OCI-M1 (cell line): ENCODE results near the gene IMP4.

ENCODE experiments used
- DNase-seq: peaks from one replicate; lab custom pipeline; 2025; lab: John Stamatoyannopoulos, UW

IMP4 gene

DNA sequence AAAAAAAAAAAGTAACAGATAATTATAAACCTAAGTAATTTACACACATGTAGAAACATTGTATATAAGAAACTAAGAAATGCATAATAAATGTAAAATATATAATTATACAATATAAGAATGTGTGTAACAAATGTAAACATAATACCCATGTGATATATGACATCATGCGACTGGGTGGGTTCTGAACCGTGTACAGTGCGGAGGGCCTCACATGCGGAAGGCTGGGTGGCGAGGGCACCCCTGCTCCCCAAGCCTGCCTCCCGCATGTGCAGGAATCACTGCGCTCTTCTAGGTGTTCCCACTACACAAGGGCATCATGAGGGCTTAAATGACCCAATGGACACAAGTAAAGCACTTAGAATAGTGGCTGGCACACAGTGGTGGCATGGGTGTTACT, 15.2 kb downstream of the IMP4 start:
- DNase-seq: no peak

DNA sequence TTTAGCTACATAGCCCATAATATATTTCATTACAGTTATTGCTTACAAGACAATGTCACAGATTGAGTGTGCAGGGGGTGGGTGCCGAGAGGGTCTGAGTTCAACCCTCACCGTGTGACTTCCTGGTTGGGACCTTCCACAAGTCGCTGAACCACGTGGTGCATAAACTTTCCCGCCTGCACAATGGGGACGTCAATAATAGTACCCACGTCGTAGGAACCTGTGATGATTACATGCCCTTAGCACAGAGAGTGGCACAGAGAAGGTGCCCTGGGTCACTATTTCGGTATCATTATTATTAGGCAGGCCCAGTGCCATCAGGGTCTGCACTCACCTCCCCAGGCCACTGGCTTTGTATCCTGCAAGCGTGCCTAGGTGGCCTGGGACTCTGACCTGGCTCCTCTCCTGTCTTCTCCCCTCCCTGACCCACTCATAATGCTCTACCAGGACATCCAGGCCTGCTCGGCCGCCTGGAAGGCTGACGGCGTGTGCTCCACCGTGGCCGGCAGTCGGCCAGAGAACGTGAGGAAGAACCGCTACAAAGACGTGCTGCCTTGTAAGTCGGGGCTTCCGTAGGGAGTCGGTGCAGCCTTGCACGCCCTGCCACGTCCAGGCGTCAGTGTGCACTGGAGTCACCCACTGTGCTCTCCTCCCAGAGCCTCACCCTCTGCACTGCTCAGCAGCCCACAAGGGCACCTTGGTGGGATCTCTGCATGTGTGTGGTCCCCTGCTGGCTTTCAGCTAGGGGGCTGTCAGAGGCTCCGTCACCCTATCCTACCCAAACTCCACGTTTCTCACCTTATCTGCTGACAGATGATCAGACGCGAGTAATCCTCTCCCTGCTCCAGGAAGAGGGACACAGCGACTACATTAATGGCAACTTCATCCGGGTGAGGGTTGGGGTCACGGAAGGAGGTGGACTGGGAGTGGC, 16.0 kb downstream of the IMP4 start:
- no peak for DNase-seq

DNA sequence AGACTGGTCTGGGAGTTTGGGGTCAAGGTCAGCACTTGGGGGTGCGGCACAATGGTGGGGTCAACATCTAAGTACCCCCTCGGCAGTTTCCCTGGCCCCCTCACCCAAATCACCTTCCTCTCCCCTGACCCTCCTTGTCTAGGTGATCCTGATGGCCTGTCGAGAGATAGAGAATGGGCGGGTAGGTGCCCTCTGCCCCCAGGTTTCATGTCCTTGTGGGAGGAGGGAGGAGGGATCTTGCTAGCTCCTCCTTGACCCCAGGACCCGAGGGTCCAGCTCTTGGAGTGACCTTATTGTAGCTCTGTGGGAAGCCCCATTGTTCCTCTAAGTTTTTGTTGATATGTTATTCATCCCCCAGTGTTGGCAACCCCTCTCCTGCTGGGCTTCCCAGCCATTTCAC, 16.8 kb downstream of the IMP4 start:
- DNase-seq: no peak

DNA sequence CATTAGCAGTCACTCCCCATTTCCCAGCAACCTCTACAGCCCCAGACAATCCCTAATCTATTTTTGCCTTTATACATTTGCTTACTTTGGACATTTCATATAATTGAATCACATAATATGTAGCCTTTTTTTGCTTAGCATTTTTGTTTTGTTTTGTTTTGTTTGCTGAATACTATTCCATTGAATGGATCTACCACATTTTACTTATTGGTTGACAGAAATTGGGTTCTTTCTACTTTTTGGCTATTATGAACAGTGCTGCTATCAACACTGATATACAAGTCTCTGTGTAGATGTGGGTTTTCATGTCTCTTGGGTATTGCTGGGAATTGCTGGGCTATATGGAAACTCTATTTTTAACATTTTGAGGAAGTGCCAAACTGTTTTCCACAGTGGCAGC, 20.8 kb downstream of the IMP4 start:
- DNase-seq: no peak

DNA sequence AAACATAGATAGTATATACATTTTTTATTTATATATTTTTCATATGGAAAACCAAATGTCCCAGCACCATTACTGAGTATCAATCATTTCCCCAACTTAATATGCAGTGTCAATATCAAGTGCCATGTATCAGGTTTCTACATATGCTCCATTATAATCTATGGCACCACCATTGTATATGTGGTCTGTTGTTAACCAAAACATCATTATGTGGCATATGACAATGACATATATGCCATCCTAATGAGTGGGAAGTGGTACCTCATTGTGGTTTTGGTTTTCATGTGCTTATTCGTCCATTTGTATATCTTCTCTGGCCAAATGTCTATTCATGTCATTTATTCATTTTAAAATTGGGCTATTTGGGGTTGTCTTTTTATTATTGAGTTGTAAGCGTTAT, 22.4 kb downstream of the IMP4 start:
- DNase-seq: no peak

DNA sequence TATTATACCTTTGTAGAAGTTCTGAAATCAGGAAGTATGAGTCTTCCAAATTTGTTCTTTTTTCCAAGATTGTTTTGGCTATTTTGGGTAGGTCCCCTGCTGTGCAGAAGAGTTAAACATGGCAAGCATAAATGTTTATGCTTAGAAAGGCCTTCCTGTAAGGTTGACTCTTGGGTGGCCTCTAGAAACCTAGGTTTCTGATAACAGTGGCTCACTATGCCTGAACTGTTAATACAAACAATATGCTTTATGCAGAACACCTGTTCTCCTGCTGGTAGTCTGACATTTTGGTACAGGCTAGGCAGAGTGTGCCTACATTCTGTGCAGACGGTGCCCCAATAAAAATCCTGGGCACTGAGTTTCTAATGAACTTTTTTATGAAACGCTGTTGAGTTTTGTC, 23.3 kb downstream of the IMP4 start:
- no peak for DNase-seq

DNA sequence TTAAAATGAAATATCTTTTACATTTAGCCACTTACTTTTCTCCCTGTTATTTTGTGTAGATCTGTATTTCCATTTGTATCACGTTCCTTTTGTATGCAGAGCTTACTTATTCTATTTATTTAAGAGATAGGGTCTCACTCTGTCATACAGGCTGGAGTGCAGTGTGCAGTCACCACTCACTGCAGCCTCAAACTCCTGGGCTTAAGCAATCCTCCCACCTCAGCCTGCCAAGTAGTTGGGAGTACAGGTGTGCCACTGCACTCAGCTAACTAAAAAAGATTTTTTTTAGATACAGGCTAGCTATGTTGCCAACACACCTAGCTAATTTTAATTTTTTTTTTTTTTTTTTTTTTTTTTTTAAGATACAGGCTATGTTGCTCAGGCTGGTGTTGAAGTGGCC, 24.0 kb downstream of the IMP4 start:
- DNase-seq: no peak

DNA sequence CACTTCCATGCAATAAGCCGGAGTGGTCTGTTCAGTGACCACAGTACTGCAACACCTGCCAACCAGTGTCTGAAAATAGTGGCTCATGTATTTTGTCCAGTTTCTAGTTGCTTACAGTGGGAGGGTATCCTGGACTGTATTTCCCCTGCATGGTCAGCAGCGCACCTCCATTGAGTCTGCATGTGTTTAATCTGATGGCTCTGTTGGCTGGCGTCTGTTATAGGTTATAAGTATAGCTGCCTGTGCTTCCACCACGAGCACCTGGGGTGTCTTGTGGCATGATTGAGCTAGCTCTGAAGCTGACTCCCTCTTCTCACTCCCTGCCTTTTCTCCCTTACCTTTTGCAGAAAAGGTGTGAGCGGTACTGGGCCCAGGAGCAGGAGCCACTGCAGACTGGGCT, 26.1 kb downstream of the IMP4 start:
- DNase-seq: no peak

DNA sequence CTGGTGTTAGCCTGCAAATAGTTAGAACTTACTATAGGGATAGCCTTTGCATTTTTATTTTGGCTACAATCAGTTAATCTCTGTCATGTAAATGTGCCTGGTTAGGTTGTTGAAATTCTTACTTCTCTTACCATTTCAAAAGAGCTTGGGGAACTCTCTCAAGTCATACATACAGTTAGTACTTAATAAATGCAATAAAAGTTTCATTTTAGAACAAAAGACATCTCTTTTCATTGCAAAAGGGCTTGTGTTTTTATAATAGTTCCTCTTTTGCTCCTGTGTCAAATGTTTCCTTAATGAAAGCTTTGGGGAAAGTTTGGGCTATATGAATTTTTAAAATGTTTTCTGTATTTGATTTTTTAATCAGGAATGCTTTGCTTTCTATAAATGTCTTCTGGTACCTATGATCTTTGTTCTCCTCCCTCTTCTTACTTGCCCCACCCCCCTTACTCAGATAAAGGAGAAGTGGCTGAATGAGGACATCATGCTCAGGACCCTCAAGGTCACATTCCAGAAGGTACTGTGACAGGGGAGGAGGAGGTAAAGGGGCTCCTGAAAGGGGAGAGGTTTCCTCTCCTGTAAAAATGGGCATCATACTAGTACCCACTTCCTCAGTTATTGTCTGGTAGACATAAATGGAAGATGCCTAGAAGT, 26.7 kb downstream of the IMP4 start:
- no peak for DNase-seq

DNA sequence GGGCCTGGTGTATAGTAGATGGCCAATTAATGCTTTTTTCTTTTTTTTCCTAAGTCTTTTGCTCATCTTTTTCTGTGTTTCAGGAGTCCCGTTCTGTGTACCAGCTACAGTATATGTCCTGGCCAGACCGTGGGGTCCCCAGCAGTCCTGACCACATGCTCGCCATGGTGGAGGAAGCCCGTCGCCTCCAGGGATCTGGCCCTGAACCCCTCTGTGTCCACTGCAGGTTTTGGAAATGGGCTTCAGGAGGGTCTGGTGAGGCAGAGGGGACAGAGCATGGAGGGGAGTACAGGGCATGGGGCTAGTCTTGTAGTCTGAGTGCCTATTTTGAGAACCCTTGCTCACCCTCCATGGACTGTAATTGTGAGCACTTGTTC, 27.3 kb downstream of the IMP4 start:
- DNase-seq: no peak

DNA sequence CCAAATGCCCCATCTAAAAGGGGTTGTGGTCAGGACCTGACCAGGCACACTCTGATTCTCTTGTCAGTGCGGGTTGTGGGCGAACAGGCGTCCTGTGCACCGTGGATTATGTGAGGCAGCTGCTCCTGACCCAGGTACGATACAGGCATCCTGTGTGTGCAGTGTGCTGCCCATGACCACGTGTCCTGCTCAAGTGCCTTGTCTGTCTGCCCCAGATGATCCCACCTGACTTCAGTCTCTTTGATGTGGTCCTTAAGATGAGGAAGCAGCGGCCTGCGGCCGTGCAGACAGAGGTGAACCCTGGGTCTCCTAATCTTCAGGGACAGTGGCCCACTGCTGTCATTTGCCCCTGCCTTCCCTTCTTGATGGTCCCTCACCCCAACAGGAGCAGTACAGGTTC, 27.8 kb downstream of the IMP4 start:
- no peak for DNase-seq

DNA sequence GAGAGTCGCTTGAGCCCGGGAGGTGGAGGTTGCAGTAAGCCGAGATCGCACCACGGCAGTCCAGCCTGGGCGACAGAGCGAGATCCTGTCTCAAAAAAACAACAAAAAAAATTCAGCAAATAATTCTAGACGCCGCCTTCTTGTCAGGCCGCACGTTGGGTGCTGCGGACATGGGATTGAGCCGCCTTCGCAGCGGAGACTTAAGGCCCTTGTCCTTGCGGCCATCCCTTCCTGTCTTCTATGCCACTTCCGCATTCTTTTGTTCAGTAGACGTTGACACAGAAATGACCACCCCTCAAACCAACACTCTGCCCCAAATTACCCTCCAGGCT, 29.0 kb downstream of the IMP4 start:
- peak; percentile 86 for DNase-seq

DNA sequence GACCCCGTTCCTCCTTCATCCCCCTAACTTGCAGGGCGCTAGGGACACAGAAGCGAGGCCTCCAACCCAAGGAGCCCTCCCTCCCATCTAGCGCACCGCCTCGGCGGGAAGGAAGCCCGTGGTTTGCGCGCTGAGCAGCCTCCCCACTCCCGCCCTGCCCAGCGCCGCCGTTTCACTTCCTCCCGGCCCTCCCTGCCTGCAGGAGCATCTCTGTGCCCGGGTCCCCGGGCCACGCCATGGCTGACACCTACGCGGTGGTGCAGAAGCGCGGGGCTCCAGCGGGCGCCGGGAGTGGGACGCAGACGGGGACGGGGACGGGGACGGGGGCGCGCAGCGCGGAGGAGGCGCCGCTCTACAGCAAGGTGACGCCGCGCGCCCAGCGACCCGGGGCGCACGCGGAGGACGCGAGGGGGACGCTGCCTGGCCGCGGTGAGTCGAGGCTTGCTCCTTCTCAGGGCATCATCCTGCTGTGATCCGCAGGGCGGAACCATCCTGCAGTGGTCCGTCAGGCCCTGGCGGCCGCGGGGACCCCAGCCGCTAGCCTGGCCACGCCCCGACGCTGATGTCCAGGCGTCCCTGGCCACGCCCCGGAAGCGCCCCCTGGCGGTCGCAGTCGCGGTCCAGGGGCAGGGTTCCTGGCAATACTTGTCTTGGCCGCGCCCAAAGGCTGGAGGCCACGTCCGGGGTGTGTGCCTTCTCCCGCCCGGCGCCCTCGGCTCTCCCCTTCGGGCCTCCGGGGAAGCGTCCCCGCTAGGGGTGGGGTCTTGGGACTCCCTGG, 29.5 kb downstream of the IMP4 start:
- DNase-seq: peak; percentile 95

DNA sequence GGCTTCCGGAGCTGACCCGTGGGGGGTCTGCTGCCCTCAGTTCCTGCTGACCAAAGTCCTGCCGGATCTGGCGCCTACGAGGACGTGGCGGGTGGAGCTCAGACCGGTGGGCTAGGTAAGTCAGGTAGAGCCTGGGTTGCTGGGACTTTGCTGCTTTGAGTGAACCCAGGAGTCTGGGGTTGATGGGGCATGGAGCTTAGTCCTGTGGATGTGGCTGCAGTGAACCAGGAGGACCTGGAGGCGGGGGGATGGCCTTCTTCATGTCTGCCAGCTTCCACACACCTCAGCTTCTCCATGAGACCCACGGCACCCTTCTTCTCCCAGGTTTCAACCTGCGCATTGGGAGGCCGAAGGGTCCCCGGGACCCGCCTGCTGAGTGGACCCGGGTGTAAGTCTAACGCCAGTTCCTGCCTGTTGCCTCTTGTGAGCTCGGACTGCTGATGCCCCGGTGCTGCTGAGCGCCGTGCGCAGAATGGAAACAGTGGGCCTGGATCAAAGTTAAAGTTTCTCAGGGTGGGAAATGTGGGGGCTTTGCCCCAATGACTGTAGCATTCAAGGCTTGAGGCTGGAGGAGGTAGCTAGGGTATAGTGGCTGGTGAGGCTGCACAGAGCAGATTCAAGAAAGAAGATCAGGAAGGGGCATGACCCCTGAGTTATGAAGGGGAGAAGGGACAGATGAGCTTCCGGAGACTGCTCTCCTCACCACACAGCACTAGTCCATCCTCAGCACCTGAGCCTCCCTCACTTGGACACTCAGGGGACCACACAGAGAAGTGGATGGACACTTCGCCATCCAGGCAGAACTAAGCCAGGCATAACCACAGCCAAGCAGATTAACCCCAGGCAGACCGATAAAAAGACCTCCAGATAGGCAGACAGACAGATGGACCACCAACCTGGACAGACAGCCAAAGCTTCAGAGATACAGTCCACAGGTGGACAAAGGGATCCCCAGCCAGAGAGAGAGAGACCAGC, 30.4 kb downstream of the IMP4 start:
- DNase-seq: no peak

DNA sequence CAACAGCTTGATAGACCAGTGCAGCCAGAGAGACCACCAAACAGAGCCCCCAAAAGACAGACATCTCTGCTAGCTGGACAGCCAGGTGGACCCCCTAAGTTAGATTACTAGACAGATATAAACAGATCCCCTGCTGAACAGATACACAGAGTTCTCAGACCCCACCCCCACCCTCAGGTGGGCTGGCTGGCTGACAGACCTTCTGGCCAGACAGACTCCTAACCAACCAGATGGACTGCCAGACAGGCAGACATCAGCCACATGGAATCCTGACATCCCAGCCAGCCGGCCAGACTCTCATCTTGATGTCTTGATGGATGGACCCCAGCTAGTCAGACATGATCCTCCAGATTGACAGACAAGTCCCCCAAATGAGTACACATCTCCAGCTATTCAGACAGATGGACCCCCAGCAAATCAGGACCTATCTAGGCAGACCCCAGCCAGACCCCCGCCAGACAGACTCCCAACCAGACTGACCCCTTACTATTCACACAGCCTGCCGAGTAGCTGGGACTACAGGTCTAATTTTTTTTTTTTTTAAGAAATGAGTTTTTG, 31.2 kb downstream of the IMP4 start:
- no peak for DNase-seq

DNA sequence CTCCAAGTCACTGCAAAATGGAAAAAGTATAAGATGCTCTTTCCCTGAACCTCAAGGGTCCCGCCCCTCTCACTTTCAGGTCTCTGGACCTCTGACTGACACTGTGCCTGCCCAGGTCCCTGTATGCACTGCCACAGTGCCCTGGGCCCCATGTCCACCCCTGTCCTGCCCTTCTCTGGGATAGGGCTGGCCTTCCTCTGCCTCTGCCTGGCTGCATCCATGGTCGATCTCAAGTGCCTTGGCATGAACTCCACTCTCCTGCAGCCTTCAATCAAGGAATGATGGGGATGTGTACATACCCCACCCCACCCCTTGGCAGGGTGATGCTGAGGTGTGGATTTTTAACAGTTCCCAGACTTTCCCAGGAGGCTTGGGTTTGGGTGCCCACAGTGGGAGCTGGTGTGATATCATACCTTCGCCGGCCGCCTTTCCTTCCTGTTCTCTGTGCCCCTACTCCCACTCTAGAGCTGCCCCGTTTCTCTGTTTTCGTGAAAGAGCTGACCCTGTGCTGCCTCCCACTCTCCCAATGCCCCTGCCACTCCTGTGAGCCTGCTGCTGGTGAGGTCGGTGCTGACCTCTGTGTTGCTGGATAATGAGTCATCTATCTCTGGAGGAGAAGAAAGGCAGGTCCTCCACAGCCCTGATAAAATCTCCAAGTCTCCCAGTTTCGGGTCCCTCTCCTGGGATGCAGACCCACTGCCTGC, 32.0 kb downstream of the IMP4 start:
- no peak for DNase-seq

DNA sequence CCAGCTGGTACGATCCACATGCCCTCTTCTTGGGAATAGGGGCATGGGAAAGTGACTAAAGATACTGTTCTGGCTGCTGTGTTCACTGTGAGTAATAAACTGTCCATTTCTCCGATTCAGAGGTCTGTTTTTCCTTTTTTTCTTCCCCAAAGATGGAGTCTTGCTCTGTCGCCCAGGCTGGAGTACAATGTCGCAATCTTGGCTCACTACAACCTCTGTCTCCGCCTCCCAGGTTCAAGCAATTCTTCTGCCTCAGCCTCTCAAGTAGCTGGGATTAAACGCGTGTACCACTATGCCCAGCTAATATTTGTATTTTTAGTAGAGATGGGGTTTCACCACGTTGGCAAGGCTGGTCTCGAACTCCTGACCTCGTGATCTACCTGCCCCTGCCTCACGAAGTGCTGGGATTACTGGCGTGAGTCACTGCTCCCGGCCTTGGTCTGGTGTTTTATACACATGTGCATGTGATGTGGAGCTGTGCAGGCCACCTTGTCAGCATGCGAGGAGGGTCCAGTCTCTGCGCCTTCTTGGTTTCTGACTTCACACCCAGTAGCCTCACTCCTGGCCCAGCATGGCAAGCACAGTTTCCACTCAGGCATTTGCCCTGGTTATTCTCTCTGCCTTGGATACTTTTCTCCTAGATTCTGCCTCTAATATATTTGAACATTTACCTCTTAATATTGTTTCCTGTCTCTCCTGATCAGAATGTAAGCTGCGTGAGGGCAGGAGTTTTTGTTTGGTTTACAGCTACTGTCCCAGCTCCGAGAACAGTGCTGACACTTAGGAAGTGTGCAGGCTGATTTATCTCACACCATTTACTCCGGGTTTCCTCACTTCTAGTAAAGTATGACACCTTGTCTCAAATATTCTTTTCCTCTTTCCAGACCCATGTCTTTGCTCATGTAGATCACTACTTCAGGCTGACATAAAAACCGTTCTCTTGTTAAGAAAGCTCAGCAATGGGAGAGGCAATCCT, 32.9 kb downstream of the IMP4 start:
- no peak for DNase-seq

DNA sequence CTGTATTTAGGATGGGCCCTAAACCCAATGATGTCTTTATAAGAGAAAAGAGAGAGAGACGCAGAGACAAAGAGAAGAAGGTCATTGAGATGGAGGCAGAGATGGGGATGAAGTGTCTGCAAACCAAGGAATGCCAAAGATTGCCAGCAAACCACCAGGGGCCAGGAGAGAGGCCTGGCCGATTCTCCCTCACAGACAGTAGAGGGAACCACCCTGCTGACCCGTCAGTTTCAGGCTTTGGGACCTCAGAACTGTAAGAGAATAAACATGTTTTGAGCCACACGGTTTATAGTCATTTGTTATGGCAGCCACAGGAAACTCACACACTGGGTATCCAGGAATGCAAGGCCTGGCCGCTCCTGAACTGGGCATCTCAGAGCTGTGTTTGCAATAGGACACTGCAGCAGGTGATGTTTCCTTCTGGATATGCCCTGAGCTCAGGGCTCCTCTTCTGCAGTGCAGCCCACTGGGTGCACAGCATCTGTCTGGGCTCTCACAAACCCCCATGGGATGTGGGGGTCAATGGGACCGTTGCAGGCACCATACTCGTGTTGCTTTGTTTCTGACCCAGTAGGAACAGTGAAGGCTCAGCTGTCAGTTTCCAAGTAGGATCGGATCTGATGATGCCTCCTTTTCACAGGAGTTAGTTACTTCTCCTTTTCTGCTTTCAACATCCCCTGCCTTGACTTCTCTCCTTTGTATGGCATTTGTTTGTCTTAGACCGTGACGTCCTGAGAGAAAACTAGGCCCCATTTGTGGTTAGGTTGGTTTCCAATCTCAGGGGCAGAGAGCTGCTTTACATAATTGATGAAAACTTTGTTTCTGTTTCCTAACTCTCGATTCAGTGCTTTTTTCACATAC, 34.0 kb downstream of the IMP4 start:
- DNase-seq: peak; percentile 14

DNA sequence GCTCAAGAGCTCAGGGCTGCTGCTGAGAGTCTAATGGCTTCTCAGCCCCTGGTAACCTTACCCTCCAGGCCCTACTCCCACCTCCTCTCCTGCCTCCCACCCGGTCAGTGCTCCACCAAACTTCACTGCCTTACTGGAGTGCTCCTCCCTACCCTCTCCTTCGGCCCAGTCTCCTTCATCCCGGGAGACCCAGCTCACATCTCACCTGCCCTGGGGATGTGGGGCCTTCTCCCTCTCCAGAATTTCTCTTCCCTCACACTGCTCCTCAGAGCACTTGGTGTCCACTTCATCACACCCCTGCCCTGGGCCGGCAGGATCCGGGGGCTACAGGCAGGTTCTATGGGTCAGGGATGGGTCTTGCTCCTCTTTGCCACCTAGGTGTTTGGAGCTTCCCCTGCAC, 34.8 kb downstream of the IMP4 start:
- DNase-seq: no peak
